Ramos (cell line): ENCODE data around the gene ABCG4.
"Not testable (repeated sequence)": the region's sequence is repeated elsewhere in the genome, so short reads cannot be mapped to it uniquely, and the experiment has no call there.

Experiments used
- in situ Hi-C: fragments of 300-500 bp; cut with MboI; formaldehyde crosslinking; loops from one replicate; pipeline ENCODE4 v1.14.3; 2022; ENCODE audit warnings: low sequenced_read_pairs; ENCODE audit not compliant: unreplicated experiment

Gene ABCG4

GRCh38 chr11:119180729-119181676 lies 32.2 kb downstream of the ABCG4 start:
- in situ Hi-C loops: no loop called here

GRCh38 chr11:119181677-119182412 lies 33.0 kb downstream of the ABCG4 start:
- in situ Hi-C loops: no loop called here

- in situ Hi-C loops: not testable (repeated sequence)
These were observed 35.5 kb downstream of the ABCG4 start for GRCh38 chr11:119184399-119184798.

- in situ Hi-C loops: no loop called here
These were observed 37.3 kb downstream of the ABCG4 start for GRCh38 chr11:119185981-119186634.

GRCh38 chr11:119187123-119187892 lies 38.5 kb downstream of the ABCG4 start:
- in situ Hi-C loops: no loop called here

GRCh38 chr11:119188067-119188466 lies 39.2 kb downstream of the ABCG4 start:
- in situ Hi-C loops: no loop called here

- in situ Hi-C loops: no loop called here
These were observed 40.0 kb downstream of the ABCG4 start for GRCh38 chr11:119188887-119189286.

- in situ Hi-C loops: no loop called here
These were observed 40.5 kb downstream of the ABCG4 start for GRCh38 chr11:119189393-119189792.

GRCh38 chr11:119190531-119190930 lies 41.7 kb downstream of the ABCG4 start:
- in situ Hi-C loops: no loop called here

- in situ Hi-C loops: not testable (repeated sequence)
These were observed 42.4 kb downstream of the ABCG4 start for GRCh38 chr11:119191265-119191664.

GRCh38 chr11:119192111-119192510 lies 43.3 kb downstream of the ABCG4 start:
- in situ Hi-C loops: no loop called here

- in situ Hi-C loops: no loop called here
These were observed 44.1 kb downstream of the ABCG4 start for GRCh38 chr11:119193001-119193400.

- in situ Hi-C loops: no loop called here
These were observed 44.8 kb downstream of the ABCG4 start for GRCh38 chr11:119193626-119194025.

GRCh38 chr11:119194811-119195440 lies 46.1 kb downstream of the ABCG4 start:
- in situ Hi-C loops: no loop called here

GRCh38 chr11:119195680-119196079 lies 46.8 kb downstream of the ABCG4 start:
- in situ Hi-C loops: no loop called here

- in situ Hi-C loops: no loop called here
These were observed 48.1 kb downstream of the ABCG4 start for GRCh38 chr11:119196833-119197483.

GRCh38 chr11:119198925-119199324 lies 50.1 kb downstream of the ABCG4 start:
- in situ Hi-C loops: no loop called here

- in situ Hi-C loops: not testable (repeated sequence)
These were observed 52.4 kb downstream of the ABCG4 start for GRCh38 chr11:119201236-119201635.

- in situ Hi-C loops: no loop called here
These were observed 53.7 kb downstream of the ABCG4 start for GRCh38 chr11:119202554-119202953.
